Stimulated activated CD8-positive, alpha-beta memory T cell treated with anti-CD3 and anti-CD28 coated beads, Interleukin-7, amount 100 ng/mL, for 1 hour (primary cell): Measurements from ENCODE around the gene PCDHGB2.
"Not testable (repeated sequence)": the region's sequence is repeated elsewhere in the genome, so short reads cannot be mapped to it uniquely, and the experiment has no call there.

Experiments used
- DNase-seq, 2 donors: peaks; one replicate each; pipeline ENCODE4 v3.0.0-alpha.2; 2020; ENCODE audit warnings: low read depth in 2 of 2

Gene PCDHGB2

DNA sequence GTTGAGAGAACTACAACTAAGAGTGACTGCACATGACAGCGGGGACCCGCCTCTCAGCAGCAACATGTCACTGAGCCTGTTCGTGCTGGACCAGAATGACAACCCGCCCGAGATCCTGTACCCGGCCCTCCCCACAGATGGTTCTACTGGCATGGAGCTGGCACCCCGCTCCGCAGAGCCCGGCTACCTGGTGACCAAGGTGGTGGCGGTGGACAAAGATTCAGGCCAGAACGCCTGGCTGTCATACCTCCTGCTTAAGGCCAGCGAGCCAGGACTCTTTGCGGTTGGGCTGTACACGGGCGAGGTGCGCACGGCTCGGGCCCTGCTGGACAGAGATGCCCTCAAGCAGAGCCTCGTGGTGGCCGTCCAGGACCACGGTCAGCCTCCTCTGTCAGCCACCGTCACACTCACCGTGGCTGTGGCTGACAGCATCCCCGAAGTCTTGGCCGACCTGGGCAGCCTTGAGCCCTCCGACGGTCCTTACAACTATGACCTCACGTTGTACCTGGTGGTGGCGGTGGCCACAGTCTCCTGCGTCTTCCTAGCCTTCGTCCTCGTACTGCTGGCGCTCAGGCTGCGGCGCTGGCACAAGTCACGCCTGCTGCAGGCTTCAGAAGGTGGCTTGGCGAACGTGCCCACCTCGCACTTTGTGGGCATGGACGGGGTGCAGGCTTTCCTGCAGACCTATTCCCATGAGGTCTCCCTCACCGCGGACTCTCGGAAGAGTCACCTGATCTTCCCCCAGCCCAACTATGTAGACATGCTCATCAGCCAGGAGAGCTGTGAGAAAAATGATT lies 24.9 kb downstream of the PCDHGB2 start:
- DNase-seq: no peak

DNA sequence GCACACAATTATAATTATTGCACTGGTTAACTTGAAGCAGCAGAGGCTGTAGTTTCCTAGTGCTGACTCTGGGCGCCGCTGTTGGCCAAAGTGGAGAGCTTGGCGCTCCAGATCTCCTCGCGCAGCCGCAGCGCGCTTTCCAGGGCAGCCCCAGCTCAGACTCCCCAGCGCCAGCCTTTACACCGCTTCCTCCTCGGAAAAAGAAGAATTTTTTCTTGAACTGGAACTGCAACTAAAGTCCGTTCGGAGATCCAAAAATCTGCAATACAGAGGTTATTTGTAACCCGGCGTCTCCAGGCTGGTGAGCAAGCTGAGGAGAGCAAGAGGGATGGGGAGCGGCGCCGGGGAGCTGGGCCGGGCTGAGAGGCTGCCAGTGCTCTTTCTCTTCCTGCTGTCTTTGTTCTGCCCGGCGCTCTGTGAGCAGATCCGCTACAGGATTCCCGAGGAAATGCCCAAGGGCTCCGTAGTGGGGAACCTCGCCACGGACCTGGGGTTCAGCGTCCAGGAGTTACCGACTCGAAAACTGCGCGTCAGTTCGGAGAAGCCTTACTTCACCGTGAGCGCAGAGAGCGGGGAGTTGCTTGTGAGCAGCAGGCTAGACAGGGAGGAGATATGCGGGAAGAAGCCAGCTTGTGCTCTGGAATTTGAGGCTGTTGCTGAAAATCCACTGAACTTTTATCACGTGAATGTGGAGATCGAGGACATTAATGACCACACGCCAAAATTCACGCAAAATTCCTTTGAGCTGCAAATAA lies 27.9 kb downstream of the PCDHGB2 start, which contains the start of gene PCDHGB4:
TSS of gene PCDHGB4 (plus strand) at position 142 of the 755 bp plus-strand sequence. CDS start at position 329, 187 bp downstream.
- DNase-seq: not testable (repeated sequence)

DNA sequence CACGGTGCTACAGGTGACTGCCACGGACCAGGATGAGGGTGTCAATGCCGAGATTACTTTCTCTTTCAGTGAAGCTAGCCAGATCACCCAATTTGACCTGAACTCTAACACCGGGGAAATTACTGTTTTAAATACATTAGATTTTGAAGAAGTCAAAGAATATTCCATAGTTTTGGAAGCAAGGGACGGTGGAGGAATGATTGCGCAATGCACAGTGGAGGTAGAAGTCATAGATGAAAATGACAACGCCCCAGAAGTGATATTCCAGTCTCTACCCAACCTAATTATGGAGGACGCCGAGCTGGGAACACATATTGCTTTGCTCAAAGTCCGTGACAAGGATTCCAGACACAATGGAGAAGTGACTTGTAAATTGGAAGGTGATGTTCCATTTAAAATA lies 28.9 kb downstream of the PCDHGB2 start:
- DNase-seq: no peak

- DNase-seq: no peak
These were observed 29.6 kb downstream of the PCDHGB2 start for GRCh38 chr5:141389153-141390042.

DNA sequence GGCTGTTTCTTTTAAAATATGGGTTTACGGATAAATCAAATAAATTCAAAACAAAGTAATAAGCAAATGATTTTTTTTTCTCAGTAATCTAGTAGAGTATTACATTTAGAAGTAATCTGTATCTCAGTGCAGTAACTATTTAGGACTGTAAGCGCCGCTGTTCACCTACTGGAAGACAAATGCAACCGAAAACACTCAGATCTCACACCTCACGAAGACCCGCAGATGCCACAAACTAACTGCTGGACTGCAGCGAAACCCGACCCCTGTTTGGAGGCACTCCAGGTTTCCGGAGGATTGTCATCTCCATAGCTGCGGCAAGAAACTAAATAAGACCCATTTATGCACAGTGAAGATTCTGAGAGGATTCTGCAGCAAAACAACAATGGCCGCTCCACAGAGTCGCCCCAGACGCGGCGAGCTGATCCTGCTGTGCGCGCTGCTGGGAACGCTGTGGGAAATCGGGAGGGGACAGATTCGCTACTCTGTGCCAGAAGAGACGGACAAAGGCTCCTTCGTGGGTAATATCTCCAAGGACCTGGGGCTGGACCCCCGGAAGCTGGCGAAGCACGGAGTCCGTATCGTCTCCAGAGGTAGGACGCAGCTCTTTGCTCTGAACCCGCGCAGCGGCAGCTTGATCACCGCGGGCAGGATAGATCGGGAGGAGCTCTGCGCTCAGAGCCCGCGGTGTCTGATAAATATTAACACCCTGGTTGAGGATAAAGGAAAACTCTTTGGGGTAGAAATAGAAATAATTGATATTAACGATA lies 32.8 kb downstream of the PCDHGB2 start, which contains the start of gene PCDHGA8:
TSS of gene PCDHGA8 (plus strand) at position 205 of the 770 bp plus-strand sequence. CDS start at position 386, 181 bp downstream.
- DNase-seq: no peak

- DNase-seq: no peak
These were observed 33.5 kb downstream of the PCDHGB2 start for GRCh38 chr5:141393267-141393666.

DNA sequence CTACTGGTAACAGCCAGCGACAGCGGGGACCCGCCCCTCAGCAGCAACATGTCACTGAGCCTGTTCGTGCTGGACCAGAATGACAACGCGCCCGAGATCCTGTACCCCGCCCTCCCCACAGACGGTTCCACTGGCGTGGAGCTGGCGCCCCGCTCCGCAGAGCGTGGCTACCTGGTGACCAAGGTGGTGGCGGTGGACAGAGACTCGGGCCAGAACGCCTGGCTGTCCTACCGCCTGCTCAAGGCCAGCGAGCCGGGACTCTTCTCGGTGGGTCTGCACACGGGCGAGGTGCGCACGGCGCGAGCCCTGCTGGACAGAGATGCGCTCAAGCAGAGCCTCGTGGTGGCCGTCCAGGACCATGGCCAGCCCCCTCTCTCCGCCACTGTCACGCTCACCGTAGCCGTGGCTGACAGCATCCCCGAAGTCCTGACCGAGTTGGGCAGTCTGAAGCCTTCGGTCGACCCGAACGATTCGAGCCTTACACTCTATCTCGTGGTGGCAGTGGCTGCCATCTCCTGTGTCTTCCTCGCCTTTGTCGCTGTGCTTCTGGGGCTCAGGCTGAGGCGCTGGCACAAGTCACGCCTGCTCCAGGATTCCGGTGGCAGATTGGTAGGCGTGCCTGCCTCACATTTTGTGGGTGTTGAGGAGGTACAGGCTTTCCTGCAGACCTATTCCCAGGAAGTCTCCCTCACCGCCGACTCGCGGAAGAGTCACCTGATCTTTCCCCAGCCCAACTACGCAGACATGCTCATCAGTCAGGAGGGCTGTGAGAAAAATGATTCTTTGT lies 34.8 kb downstream of the PCDHGB2 start:
- not testable (repeated sequence) for DNase-seq

DNA sequence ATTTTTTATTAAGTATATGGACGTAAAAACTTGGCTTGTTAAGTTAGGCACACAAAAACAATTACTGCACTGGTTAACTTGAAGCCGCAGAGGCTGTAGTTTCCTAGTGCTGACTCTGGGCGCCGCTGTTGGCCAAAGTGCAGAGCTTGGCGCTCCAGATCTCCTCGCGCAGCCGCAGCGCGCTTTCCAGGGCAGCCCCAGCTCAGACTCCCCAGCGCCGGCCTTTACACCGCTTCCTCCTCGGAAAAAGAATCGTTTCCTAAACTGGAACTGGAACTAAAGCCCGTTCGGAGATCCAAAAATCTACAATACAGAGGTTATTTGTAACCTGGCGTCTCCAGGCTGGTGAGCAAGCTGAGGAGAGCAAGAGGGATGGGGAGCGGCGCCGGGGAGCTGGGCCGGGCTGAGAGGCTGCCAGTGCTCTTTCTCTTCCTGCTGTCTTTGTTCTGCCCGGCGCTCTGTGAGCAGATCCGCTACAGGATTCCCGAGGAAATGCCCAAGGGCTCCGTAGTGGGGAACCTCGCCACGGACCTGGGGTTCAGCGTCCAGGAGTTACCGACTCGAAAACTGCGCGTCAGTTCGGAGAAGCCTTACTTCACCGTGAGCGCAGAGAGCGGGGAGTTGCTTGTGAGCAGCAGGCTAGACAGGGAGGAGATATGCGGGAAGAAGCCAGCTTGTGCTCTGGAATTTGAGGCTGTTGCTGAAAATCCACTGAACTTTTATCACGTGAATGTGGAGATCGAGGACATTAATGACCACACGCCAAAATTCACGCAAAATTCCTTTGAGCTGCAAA lies 38.2 kb downstream of the PCDHGB2 start, which contains the start of gene PCDHGB5:
TSS of gene PCDHGB5 (plus strand) at position 192 of the 796 bp plus-strand sequence. CDS start at position 373, 181 bp downstream.
- not testable (repeated sequence) for DNase-seq

- no peak for DNase-seq
These were observed 38.8 kb downstream of the PCDHGB2 start for GRCh38 chr5:141398608-141399007.

DNA sequence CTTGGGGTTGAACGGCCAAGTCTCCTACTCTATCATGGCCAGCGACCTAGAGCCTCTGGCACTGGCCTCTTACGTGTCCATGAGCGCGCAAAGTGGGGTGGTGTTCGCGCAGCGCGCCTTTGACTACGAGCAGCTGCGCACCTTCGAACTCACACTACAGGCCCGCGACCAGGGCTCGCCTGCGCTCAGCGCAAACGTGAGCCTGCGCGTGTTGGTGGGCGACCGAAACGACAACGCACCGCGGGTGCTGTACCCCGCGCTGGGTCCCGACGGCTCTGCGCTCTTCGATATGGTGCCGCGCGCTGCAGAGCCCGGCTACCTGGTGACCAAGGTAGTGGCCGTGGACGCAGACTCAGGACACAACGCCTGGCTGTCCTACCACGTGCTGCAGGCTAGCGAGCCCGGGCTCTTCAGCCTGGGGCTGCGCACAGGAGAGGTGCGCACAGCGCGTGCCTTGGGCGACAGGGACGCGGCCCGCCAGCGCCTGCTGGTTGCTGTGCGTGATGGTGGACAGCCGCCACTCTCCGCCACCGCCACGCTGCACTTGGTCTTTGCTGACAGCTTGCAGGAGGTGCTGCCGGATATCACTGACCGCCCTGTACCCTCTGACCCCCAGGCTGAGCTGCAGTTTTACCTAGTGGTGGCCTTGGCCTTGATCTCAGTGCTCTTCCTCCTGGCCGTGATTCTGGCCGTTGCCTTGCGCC lies 39.9 kb downstream of the PCDHGB2 start:
- no peak for DNase-seq

DNA sequence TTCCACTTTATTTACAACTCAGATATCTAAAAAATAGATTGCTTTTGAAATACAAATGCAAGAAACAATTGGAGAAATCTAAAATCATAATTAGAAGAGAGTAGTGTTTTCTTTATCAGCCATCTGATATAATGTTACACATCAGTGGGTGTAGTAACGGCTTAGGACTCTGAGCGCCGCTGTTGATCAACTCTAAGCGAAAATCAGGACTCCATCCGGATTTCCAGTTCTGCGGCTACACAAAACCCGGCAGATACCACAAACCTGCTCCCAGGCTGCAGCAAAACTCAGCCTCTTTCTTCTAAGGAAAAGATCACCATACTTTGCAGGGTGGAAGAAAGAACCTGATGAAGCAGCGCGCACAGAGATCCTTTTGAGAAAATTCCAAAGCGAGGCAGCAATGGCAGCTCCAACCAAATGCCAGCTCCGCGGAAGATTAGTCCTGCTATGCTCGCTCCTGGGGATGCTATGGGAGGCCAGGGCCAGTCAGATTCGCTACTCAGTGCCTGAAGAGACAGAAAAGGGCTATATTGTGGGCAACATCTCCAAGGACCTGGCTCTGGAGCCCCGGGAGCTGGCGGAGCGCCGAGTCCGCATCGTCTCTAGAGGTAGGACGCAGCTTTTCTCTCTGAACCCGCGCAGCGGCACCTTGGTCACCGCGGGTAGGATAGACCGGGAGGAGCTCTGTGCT lies 42.9 kb downstream of the PCDHGB2 start, which contains the start of gene PCDHGA9:
TSS of gene PCDHGA9 (plus strand) at position 226 of the 691 bp plus-strand sequence. CDS start at position 401, 175 bp downstream.
- no peak for DNase-seq

- no peak for DNase-seq
These were observed 43.6 kb downstream of the PCDHGB2 start for GRCh38 chr5:141403387-141403786.

- not testable (repeated sequence) for DNase-seq
These were observed 48.2 kb downstream of the PCDHGB2 start, which contains the start of gene PCDHGB6 for GRCh38 chr5:141407790-141408505. Gene PCDHGB6 (plus strand): TSS chr5:141408021. CDS start chr5:141408203, 182 bp downstream.

GRCh38 chr5:141409598-141410306 lies 50.0 kb downstream of the PCDHGB2 start:
- DNase-seq: no peak

GRCh38 chr5:141411575-141411974 lies 51.8 kb downstream of the PCDHGB2 start:
- no peak for DNase-seq
